ENCODE results near the gene ARID5B.
A peak's percentile ranks its signal among the peaks of the same experiment; 100 is the strongest.

The ARID5B gene

GRCh38 chr10:61900829-61901792 is at the start of gene ARID5B:
Gene ARID5B, plus strand, starts transcription at chr10:61901699. Its CDS starts 11 bp downstream, at chr10:61901710.
- DNase-seq = peak; percentile 21 to 77 (median 36)

GRCh38 chr10:61852261-61852660 is 49.2 kb upstream of the ARID5B start:
- DNase-seq = no peak

- no peak for DNase-seq
Measured at GRCh38 chr10:61855771-61856170, 45.7 kb upstream of the ARID5B start.

- DNase-seq = no peak
Measured at GRCh38 chr10:61857746-61858145, 43.8 kb upstream of the ARID5B start.

GRCh38 chr10:61859786-61860185 is 41.7 kb upstream of the ARID5B start:
- no peak for DNase-seq

- no peak for DNase-seq
Measured at GRCh38 chr10:61860964-61861758, 40.3 kb upstream of the ARID5B start.

- DNase-seq = no peak
Measured at GRCh38 chr10:61863981-61864380, 37.5 kb upstream of the ARID5B start.

- no peak for DNase-seq
Measured at GRCh38 chr10:61866700-61867368, 34.7 kb upstream of the ARID5B start.

GRCh38 chr10:61867374-61867773 is 34.1 kb upstream of the ARID5B start:
- peak in 3 of 6 experiments; percentile 35 to 69 (median 48) for DNase-seq

- DNase-seq = peak; percentile 25 to 76 (median 60)
Measured at GRCh38 chr10:61867817-61868216, 33.7 kb upstream of the ARID5B start.

- no peak for DNase-seq
Measured at GRCh38 chr10:61869041-61869675, 32.3 kb upstream of the ARID5B start.

GRCh38 chr10:61869774-61870525 is 31.5 kb upstream of the ARID5B start:
- DNase-seq = no peak

GRCh38 chr10:61870526-61870895 is 31.0 kb upstream of the ARID5B start:
- DNase-seq = no peak

- DNase-seq = no peak
Measured at GRCh38 chr10:61871487-61871886, 30.0 kb upstream of the ARID5B start.

- DNase-seq = no peak
Measured at GRCh38 chr10:61877887-61878739, 23.4 kb upstream of the ARID5B start.

GRCh38 chr10:61878740-61879068 is 22.8 kb upstream of the ARID5B start:
- no peak for DNase-seq

- no peak for DNase-seq
Measured at GRCh38 chr10:61882621-61883370, 18.7 kb upstream of the ARID5B start.

GRCh38 chr10:61883371-61884025 is 18.0 kb upstream of the ARID5B start:
- no peak for DNase-seq

GRCh38 chr10:61887772-61888171 is 13.7 kb upstream of the ARID5B start:
- no peak for DNase-seq

- no peak for DNase-seq
Measured at GRCh38 chr10:61888744-61889143, 12.8 kb upstream of the ARID5B start.
